ENCODE data around the gene DOC2A. TPM values are rescaled to one million over a fixed set of nuclear protein-coding genes. Genes with fewer than 3 reads are reported as not detected.

Gene DOC2A
- total RNA-seq, 1 donor from 2014 or later: 2.2 TPM

DNA sequence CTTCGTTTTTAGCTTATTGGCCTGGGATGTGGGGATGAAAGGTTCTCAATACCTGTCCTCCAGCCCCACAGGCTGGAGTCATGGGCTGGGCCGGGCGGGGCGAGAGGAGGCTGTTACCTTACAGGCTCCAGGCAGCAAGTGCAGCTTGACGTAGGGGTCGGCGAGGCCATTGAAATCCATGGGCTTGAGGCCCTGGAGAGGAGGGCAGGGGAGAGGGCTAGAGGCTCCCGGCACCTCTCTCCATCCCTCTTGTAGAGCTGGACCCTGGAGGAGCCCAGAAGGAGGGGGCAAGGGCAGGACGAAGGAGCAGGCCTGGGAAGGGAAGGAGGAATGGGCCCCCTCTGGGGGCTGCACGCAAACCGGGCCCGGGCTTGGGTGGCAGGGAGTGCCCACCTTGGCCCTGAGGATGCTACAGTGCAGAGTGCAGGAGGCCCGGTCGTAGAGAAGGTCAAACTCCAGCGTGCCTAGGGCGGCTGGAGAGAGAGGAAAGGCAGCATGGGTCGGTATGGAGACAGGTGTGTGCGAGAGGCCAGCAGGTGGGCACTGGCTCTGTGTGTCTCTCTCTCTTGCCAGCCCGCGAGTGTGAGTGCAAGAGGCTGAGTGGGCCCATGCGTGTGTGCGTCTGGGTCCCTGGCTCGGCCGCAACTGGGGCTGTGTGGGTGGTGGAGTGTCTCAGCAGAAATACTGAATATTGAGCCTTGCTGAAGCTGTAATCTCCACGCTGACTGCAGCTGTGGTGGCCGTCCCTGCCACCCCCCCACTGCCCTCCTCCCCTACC lies 1.6 kb downstream of the DOC2A start:
- Histone ChIP-seq H3K27ac (no peak overlapping the region), H3K9me3 (no peaks in the 10 kb centered on the region), H3K27me3 (peaks cover 4% of the 10 kb centered on the region), H3K36me3 (no peaks in the 10 kb centered on the region), H3K4me1 (peaks cover 18% of the 10 kb centered on the region), H3K4me3 (no peak overlapping the region)
- intact Hi-C loops (cut with DNase I): loop anchor here (10.0 kb wide), 1 partner anchor 84 kb away; the partner anchor contains the start of gene KCTD13
- TF ChIP-seq POLR2A (IDR thresholded peaks at IDR 0.05) (no peak), CTCF (IDR thresholded peaks at IDR 0.05) (no peak), POLR2AphosphoS5 (IDR thresholded peaks at IDR 0.05; ENCODE audit: insufficient read depth in 1 of 2, low read depth in 1 of 2) (no peak)
- DNase-seq (ENCODE audit: extremely low spot score in 2 of 2): no peak

DNA sequence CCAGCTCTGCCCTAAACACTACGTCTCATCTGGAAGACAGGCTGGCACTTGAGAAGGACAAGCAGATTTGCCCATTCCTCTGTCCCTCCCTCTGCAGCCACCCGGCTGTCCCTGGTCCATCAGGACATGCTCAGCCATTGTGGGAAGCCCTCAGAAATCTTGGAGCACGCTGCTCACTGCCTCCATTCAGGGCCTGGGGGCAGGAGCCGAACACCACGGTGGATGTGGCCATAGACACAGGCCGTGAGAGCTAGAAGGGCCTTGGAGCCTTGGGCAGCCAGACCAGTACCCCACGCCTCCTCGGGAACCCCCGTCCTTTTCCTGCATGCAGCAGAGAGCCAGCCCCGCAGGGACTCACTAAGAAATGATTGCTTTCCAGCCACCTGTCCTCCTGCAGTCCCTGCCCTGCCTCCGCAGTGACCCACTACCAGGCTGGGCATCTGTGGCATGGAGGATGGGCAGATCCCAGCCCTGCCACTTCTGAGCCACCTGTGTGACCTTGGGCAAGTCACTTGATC lies 3.4 kb downstream of the DOC2A start:
- no peak for DNase-seq (ENCODE audit: extremely low spot score in 2 of 2)
- peaks cover 4% of the 10 kb centered on the region for H3K27me3 ChIP-seq
- TF ChIP-seq POLR2AphosphoS5 (IDR thresholded peaks at IDR 0.05; ENCODE audit: insufficient read depth in 1 of 2, low read depth in 1 of 2): no peak
- no peak for TF ChIP-seq POLR2A (IDR thresholded peaks at IDR 0.05)
- no peak for TF ChIP-seq CTCF (IDR thresholded peaks at IDR 0.05)
- no peak overlapping the region for H3K27ac ChIP-seq
- H3K36me3 ChIP-seq: no peaks in the 10 kb centered on the region
- H3K4me1 ChIP-seq: peaks cover 18% of the 10 kb centered on the region
- no peaks in the 10 kb centered on the region for H3K9me3 ChIP-seq
- intact Hi-C loops (cut with DNase I): loop anchor here (10.0 kb wide), 1 partner anchor 83 kb away; the partner anchor contains the start of gene KCTD13
- H3K4me3 ChIP-seq: no peak overlapping the region

DNA sequence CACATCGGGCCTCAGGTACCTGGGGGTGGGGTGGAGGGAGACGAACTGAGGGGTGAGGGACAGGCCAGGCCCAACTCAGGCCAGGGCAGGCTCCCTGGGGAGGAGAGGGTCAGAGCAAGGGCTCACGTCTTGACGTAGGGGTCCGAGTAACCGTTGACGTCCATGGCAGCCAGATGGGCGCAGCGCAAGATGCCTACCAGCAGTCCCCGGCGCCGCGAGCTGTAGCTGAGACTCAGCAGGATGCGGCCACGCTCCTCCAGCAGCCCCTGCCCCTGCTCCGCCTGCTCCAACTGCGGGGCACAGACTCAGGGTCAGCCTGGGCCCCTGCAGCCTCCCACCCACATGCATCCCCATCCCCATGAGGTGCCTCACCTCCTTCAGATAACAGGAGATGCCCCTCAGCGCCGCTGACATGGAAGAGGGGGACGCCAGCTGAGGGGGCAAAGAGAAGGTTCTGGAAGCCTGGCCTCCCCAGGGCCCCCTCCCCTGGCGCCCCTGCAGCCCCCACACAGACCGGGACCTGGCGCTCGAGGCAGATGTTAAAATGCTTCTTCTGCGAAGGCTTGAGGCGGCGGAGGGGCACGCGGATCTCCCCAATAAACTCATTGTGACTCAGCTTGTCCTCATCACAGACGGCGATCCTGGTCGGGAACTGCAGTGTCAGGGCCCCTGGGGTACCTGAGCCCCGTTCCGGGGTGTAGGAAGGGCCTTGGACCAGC lies 4.0 kb downstream of the DOC2A start:
- Histone ChIP-seq H3K4me3 (no peak overlapping the region), H3K4me1 (peaks cover 18% of the 10 kb centered on the region), H3K36me3 (peaks cover 0 to under 1% of the 10 kb centered on the region in 2 donors), H3K27me3 (peaks cover 4% of the 10 kb centered on the region), H3K9me3 (no peaks in the 10 kb centered on the region), H3K27ac (no peak overlapping the region)
- no peak for DNase-seq (ENCODE audit: extremely low spot score in 2 of 2)
- intact Hi-C loops (cut with DNase I): loop anchor here (10.0 kb wide), 1 partner anchor 82 kb away; the partner anchor contains the start of gene KCTD13
- TF ChIP-seq POLR2AphosphoS5 (IDR thresholded peaks at IDR 0.05; ENCODE audit: insufficient read depth in 1 of 2, low read depth in 1 of 2): no peak
- no peak for TF ChIP-seq CTCF (IDR thresholded peaks at IDR 0.05)
- no peak for TF ChIP-seq POLR2A (IDR thresholded peaks at IDR 0.05)

- Histone ChIP-seq H3K27ac (no peak overlapping the region), H3K4me3 (no peak overlapping the region), H3K36me3 (peaks cover 0 to 6% of the 10 kb centered on the region in 2 donors), H3K9me3 (no peaks in the 10 kb centered on the region), H3K4me1 (peaks cover 12% of the 10 kb centered on the region), H3K27me3 (peaks cover 4% of the 10 kb centered on the region)
- intact Hi-C loops (cut with DNase I): loop anchor here (10.0 kb wide), 1 partner anchor 81 kb away; the partner anchor contains the start of gene KCTD13
- DNase-seq (ENCODE audit: extremely low spot score in 2 of 2): no peak
- TF ChIP-seq POLR2A (IDR thresholded peaks at IDR 0.05) (no peak), CTCF (IDR thresholded peaks at IDR 0.05) (no peak)
Measured at GRCh38 chr16:30006095-30006473, 4.7 kb downstream of the DOC2A start.
